Activated CD4-positive, alpha-beta T cell treated with anti-CD3 and anti-CD28 coated beads, Interleukin-2, Interleukin-4, amounts not matched to agents 100 ng/mL and 50 ng/mL, durations not matched to agents 16 hours and 8 hours (primary cell): ENCODE results near the gene SLC35D2.

ENCODE experiments used
- DNase-seq: peaks from one replicate; pipeline ENCODE4 v3.0.0-alpha.2; 2020; ENCODE audit warnings: low spot score

The SLC35D2 gene

GRCh38 chr9:96383165-96383942 is at the start of gene SLC35D2:
TSS of gene SLC35D2 (minus strand) at chr9:96383711. CDS start at chr9:96383634, 77 bp downstream.
- DNase-seq, result no peak

- DNase-seq, result no peak
These were observed 46.9 kb upstream of the SLC35D2 start for GRCh38 chr9:96430377-96430776.

- no peak for DNase-seq
These were observed 46.2 kb upstream of the SLC35D2 start for GRCh38 chr9:96429732-96430131.

- no peak for DNase-seq
These were observed 42.1 kb upstream of the SLC35D2 start for GRCh38 chr9:96425500-96426169.

- DNase-seq, result no peak
These were observed 40.5 kb upstream of the SLC35D2 start for GRCh38 chr9:96423985-96424336.

GRCh38 chr9:96423322-96423984 is 39.9 kb upstream of the SLC35D2 start:
- no peak for DNase-seq

GRCh38 chr9:96420468-96421219 is 37.1 kb upstream of the SLC35D2 start:
- peak; percentile 73 for DNase-seq

- no peak for DNase-seq
These were observed 36.1 kb upstream of the SLC35D2 start for GRCh38 chr9:96419691-96419969.

- DNase-seq, result peak; percentile 68
These were observed 35.6 kb upstream of the SLC35D2 start for GRCh38 chr9:96418920-96419690.

- peak; percentile 96 for DNase-seq
These were observed 34.8 kb upstream of the SLC35D2 start, which contains the start of gene ZNF367 for GRCh38 chr9:96418083-96418919. TSS of gene ZNF367 (minus strand) at chr9:96418370. CDS start at chr9:96418032, 338 bp downstream.

GRCh38 chr9:96417661-96418082 is 34.2 kb upstream of the SLC35D2 start:
- DNase-seq, result no peak

GRCh38 chr9:96417051-96417586 is 33.6 kb upstream of the SLC35D2 start:
- peak; percentile 91 for DNase-seq

- no peak for DNase-seq
These were observed 30.1 kb upstream of the SLC35D2 start for GRCh38 chr9:96413302-96414221.

GRCh38 chr9:96412174-96412913 is 28.8 kb upstream of the SLC35D2 start:
- no peak for DNase-seq

- DNase-seq, result no peak
These were observed 27.8 kb upstream of the SLC35D2 start for GRCh38 chr9:96411129-96411838.

GRCh38 chr9:96408409-96409280 is 25.1 kb upstream of the SLC35D2 start:
- DNase-seq, result peak; percentile 29
